ENCODE results near the gene MAMSTR.

The MAMSTR gene

DNA sequence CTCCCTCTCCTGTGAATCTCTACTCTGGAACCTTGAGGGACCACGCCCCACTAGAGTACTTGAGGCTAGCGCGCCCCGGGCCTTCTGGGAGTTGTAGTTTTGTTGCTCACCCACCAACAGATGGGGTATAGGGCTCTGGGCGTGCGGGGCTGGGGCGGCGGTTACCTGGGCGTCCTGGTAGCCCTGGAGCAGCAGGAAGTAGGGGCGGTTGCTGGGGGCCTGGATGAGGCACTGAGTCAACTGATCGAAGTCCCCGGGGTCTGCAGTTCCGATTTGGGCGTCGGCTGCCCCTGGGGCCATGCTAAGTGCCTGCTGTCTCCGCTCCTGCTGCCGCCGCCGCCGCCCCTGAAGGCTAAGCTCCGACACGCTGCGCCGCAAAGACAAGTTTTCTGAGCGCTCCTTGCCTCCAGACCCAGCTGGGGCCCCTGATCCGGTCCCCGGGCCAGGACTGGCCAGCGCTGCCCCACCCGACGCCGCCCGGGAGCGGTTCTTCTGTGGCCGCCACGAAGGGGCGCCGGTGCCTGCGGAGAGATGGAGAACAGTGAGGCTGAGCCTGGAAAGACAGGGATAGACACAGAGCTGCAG lies 15.6 kb upstream of the MAMSTR start:
- no peak for DNase-seq (ENCODE audit: extremely low spot score)
- ChIA-PET CTCF (no interaction called here), POLR2A (interaction anchor here (1.2 kb wide), 1 partner anchor 10 kb away, joined by 3 read pairs; no protein-coding TSS in a partner anchor)
- no peak for TF ChIP-seq NFRKB (IDR thresholded peaks at IDR 0.05)
- TF ChIP-seq BHLHE40 (IDR thresholded peaks at IDR 0.05; ENCODE audit: borderline replicate concordance): no peak
- TF ChIP-seq ZNF384 (IDR thresholded peaks at IDR 0.05): no peak
- no peak for TF ChIP-seq FOXM1 (IDR thresholded peaks at IDR 0.05; ENCODE audit: borderline replicate concordance)

DNA sequence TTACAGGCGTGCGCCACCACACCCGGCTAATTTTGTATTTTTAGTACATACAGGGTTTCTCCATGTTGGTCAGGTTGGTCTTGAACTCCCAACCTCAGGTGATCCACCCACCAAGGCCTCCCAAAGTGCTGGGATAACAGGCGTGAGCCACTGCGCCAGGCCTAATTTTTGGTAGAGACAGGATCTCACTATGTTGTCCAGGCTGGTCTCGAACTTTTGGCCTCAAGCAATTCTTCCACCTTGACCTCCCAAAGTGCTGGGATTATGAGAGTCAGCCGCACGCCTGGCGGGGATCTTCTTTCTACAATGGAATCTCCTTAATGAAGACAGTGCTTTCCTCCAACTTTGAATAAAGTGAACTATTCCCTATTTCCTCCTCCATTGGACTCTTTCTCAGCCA lies 15.1 kb upstream of the MAMSTR start:
- ChIA-PET CTCF (no interaction called here), POLR2A (no interaction called here)
- TF ChIP-seq L3MBTL2 (conservative IDR thresholded peaks at IDR 0.05) (no peak), NFRKB (IDR thresholded peaks at IDR 0.05) (no peak), FOXM1 (IDR thresholded peaks at IDR 0.05; ENCODE audit: borderline replicate concordance) (no peak), SP1 (IDR thresholded peaks at IDR 0.05) (no peak), SUZ12 (IDR thresholded peaks at IDR 0.05) (no peak), FOXK2 (IDR thresholded peaks at IDR 0.05) (no peak), FOXA1 (IDR thresholded peaks at IDR 0.05) (no peak), TARDBP (IDR thresholded peaks at IDR 0.05) (no peak)
- TF ChIP-seq, protein P1, sequence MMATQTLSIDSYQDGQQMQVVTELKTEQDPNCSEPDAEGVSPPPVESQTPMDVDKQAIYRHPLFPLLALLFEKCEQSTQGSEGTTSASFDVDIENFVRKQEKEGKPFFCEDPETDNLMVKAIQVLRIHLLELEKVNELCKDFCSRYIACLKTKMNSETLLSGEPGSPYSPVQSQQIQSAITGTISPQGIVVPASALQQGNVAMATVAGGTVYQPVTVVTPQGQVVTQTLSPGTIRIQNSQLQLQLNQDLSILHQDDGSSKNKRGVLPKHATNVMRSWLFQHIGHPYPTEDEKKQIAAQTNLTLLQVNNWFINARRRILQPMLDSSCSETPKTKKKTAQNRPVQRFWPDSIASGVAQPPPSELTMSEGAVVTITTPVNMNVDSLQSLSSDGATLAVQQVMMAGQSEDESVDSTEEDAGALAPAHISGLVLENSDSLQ (IDR thresholded peaks at IDR 0.05): no peak
- DNase-seq (ENCODE audit: extremely low spot score): no peak

DNA sequence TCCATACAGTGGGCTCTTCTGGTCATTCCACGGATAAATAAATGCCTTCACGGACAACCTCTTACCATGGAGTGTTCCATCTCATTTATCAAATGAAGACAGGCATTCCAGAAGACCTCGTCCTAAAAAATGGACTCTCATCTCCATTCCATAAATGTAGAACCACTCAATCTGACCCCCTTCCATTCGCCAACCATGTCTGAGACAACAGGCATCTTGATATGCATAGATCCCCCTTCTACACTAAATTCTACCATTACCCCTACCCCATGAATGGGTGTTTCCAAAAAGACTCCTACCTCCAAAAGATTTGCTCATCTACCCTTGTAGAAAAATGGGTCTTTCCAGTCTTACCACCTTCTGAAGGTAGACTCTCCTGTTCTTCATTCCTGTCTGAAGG lies 11.9 kb upstream of the MAMSTR start:
- ChIA-PET CTCF (no interaction called here), POLR2A (no interaction called here)
- no peak for DNase-seq (ENCODE audit: extremely low spot score)

DNA sequence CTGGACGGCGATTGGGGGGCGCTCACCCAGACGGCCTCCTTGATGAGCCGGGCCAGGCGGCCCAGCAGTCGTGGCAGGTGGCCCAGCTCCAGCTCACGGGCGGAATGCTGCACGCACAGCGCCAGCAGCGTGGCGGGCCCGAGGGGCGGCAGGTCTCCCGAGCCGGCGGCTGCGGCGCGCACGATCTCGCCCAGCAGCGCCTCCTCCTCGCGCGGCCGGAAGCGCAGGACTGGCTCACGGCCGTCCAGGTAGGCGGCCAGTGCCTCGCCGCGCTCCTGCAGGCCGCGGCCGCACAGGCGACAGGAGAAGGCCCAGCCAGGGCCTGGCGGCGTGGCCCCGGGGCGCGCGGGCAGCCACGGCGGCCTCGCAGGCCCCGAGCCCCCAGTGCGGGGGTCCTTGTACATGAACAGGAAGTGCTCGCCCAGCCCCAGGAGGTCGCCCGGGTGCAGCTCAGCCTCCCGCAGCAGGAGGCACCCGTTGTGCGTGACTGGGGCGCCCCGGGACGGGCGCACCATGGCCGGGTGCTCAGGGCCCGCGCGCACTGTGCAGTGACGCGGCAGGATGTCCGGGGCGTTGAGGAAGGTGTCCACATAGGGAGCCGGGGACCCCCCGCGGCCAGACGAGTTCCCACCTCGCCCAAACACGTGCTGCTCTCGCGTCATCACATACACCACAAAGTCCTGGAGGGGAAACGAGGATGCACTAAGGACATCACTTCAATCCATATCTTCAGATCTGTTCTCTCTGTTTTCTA lies 9.6 kb upstream of the MAMSTR start:
- POLR2A ChIA-PET: interaction anchor here (1.0 kb wide), 1 partner anchor 8 kb away, joined by 3 read pairs; no protein-coding TSS in a partner anchor
- CTCF ChIA-PET: no interaction called here
- DNase-seq (ENCODE audit: extremely low spot score): no peak
- TF ChIP-seq LEF1 (IDR thresholded peaks at IDR 0.05; ENCODE audit: borderline replicate concordance): no peak
- TF ChIP-seq ARNT (IDR thresholded peaks at IDR 0.05): no peak
- TF ChIP-seq L3MBTL2 (conservative IDR thresholded peaks at IDR 0.05): no peak
- no peak for TF ChIP-seq SUZ12 (IDR thresholded peaks at IDR 0.05)
- TF ChIP-seq FOXM1 (IDR thresholded peaks at IDR 0.05; ENCODE audit: borderline replicate concordance): no peak
- TF ChIP-seq BHLHE40 (IDR thresholded peaks at IDR 0.05; ENCODE audit: borderline replicate concordance): no peak
- TF ChIP-seq ZNF384 (IDR thresholded peaks at IDR 0.05): no peak
- TF ChIP-seq ELF4 (IDR thresholded peaks at IDR 0.05): no peak
- no peak for TF ChIP-seq SP1 (IDR thresholded peaks at IDR 0.05)
- TF ChIP-seq, protein P1 (IDR thresholded peaks at IDR 0.05): no peak
- no peak for TF ChIP-seq TARDBP (IDR thresholded peaks at IDR 0.05)
- no peak for TF ChIP-seq FOXK2 (IDR thresholded peaks at IDR 0.05)
- TF ChIP-seq FOXA1 (IDR thresholded peaks at IDR 0.05): no peak
- TF ChIP-seq CTBP1 (IDR thresholded peaks at IDR 0.05; ENCODE audit: borderline replicate concordance): no peak
- TF ChIP-seq NFRKB (IDR thresholded peaks at IDR 0.05): no peak
- TF ChIP-seq HDGF (IDR thresholded peaks at IDR 0.05; ENCODE audit: borderline replicate concordance): no peak

More for the DNA sequence above, 11.9 kb upstream of the MAMSTR start:
- no peak for TF ChIP-seq NFRKB (IDR thresholded peaks at IDR 0.05)
- TF ChIP-seq, protein P1 (IDR thresholded peaks at IDR 0.05): no peak
- TF ChIP-seq CTBP1 (IDR thresholded peaks at IDR 0.05; ENCODE audit: borderline replicate concordance): no peak
- TF ChIP-seq L3MBTL2 (conservative IDR thresholded peaks at IDR 0.05): no peak
- TF ChIP-seq ZNF384 (IDR thresholded peaks at IDR 0.05): no peak
- TF ChIP-seq SUZ12 (IDR thresholded peaks at IDR 0.05): no peak

DNA sequence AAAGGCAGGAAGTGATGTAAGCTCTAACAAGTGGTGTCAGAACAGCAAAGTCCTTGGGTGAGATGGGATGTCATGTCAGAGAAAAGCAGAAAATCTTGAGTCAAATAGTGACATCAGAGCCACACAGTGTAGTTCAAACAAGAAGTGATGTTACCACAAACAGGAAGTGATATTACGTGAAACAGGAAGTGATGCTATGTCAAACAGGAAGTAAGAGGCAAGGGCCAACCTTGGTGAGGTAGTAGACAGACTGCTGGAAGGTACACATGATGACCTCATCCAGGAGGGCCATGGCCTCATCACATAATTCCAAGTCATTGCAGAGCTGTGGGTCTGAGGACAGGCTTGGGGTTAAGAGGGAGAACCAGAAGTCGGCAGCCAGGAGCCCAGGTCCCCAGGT lies 7.0 kb upstream of the MAMSTR start:
- DNase-seq (ENCODE audit: extremely low spot score): no peak
- CTCF ChIA-PET: no interaction called here
- POLR2A ChIA-PET: interaction anchor here (0.6 to 1.6 kb wide), 2 partner anchors 10 to 728 kb away, joined by 3 to 4 read pairs; no protein-coding TSS in a partner anchor
- TF ChIP-seq FOXA1 (IDR thresholded peaks at IDR 0.05): no peak
- TF ChIP-seq FOXM1 (IDR thresholded peaks at IDR 0.05; ENCODE audit: borderline replicate concordance): no peak
- TF ChIP-seq ARNT (IDR thresholded peaks at IDR 0.05): no peak
- no peak for TF ChIP-seq SP1 (IDR thresholded peaks at IDR 0.05)
- no peak for TF ChIP-seq FOXK2 (IDR thresholded peaks at IDR 0.05)

DNA sequence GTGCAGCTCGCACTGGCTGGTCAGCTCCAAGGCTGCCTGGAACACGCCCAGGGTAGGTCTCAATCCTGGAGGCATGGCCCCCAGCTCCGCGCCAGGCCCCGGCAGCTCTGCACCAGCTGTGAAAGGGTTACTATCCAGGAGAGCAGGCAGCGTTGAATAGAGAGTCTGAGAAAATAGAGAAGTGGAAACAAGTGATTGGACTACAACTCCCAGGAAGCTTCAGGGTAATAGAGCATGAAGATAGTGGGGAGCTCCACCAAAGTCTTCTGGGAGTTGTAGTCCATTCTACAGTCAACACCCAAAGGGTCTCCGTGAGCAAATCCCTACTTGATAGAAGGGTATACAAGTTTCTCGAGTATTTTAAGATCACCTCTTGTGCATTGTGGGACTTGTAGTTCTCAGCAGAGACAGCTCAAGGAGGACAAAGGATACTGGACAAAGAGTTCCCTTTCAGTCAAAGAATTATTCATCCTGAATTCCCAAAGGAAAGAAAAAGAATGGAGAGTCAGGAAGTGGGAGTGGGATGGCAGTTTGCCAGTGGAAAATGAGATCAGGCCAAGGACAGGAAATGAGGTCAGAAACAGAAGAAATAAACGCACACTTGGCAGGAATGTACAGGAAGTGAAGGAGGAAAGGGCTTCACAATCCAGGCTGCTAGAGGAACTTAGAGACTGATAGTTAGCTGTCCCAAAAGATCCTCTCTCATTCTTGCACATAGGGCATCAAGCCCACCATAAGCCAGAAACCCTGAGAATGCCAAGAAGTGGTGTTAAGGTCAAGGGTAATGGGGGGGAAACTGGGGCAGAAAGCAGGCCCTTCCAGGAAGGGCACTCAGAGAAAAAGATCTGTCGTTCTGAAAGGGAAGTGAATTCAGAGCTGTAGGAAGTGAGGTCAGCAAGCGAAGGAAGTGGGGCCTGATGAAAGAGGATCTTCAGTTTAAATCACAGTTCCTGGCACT lies 5.5 kb upstream of the MAMSTR start:
- ChIA-PET CTCF (interaction anchor here (0.6 to 0.7 kb wide), 2 partner anchors 12 to 13 kb away, joined by 3 read pairs; no protein-coding TSS in a partner anchor), POLR2A (interaction anchor here (0.6 to 2.3 kb wide), 6 partner anchors 9 to 79 kb away, joined by 3 to 13 read pairs (median 5); partner anchors contain the start of gene CA11)
- peak; percentile 46 for DNase-seq (ENCODE audit: extremely low spot score)
- TF ChIP-seq L3MBTL2 (conservative IDR thresholded peaks at IDR 0.05): peak; percentile 50; the same call in 1 of the 2 replicates
- peak; percentile 27; the same call in 1 of the 2 replicates for TF ChIP-seq ELF4 (IDR thresholded peaks at IDR 0.05)
- no peak for TF ChIP-seq FOXA1 (IDR thresholded peaks at IDR 0.05)
- TF ChIP-seq SUZ12 (IDR thresholded peaks at IDR 0.05): peak; percentile 89

Data from HEK293T (cell line).